ENCODE results near the gene ARHGAP15.

GRCh38 chr2:143603846-143604565 lies 474.8 kb downstream of the ARHGAP15 start:
- TF ChIP-seq CTCF (IDR thresholded peaks at IDR 0.05; ENCODE audit: insufficient read depth, low read depth, low read length) (no peak), EZH2 (IDR thresholded peaks at IDR 0.05; ENCODE audit: insufficient read depth, low read length) (no peak)
